HFF-Myc (cell line): Measurements from ENCODE around the gene FNDC5.

ENCODE experiments used
- DNase-seq: peaks from one replicate; pipeline ENCODE4 v3.0.0-alpha.2; 2011; ENCODE audit warnings: low read depth; ENCODE audit errors: extremely low read depth
- H3K4me3 ChIP-seq: replicated peaks from 2 replicates; pipeline ENCODE4 v1.5.1; 2011; ENCODE audit warnings: low read depth, mild to moderate bottlenecking, control low read depth, low read length
- TF ChIP-seq, protein P1 (sequence below): IDR thresholded peaks from 2 replicates; pipeline ENCODE4 v1.5.1; 2012; ENCODE audit warnings: mild to moderate bottlenecking, low read depth, low read length, control low read depth; ENCODE audit errors: missing control alignments

Gene FNDC5

DNA sequence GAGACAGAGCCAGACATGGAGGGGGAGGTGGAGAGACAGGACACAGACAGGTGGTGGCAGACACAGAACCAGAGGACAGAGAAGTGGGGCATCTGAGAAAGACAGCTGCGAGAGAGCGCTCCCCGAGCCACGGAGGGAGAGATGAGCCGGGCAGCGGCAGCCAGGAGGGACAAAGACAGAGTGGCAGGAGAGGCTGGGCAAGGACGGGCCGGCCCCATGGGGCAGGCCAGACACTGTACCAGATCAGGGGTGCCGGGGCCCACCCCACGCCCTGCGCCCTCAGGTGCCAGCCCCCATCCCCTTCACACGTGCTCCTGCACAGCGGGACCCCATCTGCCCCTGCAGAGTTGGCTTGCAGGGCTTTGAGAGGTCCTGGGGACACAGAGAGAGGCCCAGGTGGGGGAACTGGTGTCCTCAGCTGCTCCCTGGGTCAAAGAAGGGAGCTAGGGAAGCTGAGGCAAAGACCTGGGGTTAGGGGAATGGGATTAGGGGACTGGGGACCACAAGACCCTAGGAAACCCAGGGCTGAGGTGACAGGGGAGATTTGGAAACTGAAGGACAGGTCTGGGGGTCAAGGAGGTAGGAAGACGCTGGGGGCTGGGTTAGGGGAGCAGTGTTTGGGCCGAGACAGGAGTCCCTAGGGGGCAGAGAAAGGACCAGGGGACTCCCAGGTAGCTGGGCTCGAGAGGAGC is 643 bp downstream of the FNDC5 start:
- TF ChIP-seq, protein P1, sequence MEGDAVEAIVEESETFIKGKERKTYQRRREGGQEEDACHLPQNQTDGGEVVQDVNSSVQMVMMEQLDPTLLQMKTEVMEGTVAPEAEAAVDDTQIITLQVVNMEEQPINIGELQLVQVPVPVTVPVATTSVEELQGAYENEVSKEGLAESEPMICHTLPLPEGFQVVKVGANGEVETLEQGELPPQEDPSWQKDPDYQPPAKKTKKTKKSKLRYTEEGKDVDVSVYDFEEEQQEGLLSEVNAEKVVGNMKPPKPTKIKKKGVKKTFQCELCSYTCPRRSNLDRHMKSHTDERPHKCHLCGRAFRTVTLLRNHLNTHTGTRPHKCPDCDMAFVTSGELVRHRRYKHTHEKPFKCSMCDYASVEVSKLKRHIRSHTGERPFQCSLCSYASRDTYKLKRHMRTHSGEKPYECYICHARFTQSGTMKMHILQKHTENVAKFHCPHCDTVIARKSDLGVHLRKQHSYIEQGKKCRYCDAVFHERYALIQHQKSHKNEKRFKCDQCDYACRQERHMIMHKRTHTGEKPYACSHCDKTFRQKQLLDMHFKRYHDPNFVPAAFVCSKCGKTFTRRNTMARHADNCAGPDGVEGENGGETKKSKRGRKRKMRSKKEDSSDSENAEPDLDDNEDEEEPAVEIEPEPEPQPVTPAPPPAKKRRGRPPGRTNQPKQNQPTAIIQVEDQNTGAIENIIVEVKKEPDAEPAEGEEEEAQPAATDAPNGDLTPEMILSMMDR = no peak
- DNase-seq = no peak
- no peak overlapping the region for H3K4me3 ChIP-seq

DNA sequence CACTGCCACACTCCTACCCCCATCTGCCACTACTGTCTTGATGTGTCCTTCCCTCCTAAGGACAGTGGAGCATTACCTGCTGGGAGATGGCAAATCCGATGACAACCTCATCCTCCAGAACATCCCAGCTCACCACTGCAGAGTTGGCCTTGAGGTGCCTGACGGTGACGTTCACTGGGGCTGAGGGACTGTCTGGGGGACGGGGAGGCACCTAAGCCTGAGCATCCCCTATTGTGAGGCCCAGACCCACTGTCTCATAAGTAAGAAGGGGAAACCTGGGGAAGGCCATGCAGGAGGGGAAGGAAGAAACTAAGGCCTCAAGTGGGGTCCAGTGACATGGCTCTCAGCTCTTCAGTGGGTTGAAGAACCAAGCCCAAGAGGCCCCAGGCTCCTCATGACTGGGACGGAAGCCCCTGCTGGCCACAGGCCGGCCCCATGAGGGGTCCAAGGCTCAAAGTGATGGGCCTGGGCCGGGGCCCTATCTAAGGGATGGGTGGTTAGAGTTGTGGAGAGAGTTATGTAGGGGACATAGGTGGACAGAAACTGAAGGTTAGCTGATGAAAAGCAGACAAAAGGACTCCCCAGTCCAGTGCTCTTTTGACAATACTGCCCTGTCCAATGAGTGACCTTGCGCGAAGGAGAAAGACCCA is 1.8 kb downstream of the FNDC5 start:
- DNase-seq = no peak
- TF ChIP-seq, protein P1 = no peak
- no peak overlapping the region for H3K4me3 ChIP-seq

DNA sequence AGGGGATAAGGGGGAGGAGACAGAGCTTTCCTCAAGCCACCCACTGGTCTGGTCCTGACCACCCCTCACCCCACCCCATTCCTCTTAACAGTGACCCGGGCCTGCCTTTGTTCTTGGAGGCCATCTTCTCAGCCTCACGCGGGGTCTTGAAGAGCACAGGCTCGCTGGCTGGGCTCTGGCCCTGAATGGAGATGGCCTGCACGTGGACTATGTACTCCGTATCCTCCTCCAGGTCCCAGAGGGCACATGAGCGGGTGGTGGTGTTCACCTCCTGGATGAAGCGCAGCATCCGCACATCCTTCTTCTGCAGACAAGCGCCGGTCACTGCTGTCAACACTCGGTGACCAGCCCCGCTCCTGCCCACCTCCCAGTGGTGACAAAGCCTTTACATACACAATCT is 2.6 kb downstream of the FNDC5 start:
- TF ChIP-seq, protein P1 = no peak
- H3K4me3 ChIP-seq = no peak overlapping the region
- no peak for DNase-seq

DNA sequence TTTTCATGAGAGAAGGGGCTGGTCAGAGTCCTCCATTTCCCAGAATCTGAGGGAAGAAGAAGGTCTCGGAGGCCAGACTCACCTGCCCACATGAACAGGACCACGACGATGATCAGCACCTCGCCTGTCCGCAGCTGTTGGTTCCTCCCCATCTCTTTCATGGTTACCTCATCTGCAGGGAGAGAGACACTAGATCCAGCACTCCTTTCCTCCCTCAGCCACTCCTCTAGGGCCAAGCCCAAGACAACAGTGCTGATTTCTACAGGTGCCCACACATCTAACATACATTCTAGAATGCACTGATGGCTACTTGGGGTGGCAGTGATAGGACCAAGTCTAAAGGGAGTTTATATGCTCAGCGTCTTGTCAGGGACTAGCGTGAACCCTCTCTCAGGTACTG is 3.0 kb downstream of the FNDC5 start:
- H3K4me3 ChIP-seq = no peak overlapping the region
- DNase-seq = no peak
- TF ChIP-seq, protein P1 = no peak

DNA sequence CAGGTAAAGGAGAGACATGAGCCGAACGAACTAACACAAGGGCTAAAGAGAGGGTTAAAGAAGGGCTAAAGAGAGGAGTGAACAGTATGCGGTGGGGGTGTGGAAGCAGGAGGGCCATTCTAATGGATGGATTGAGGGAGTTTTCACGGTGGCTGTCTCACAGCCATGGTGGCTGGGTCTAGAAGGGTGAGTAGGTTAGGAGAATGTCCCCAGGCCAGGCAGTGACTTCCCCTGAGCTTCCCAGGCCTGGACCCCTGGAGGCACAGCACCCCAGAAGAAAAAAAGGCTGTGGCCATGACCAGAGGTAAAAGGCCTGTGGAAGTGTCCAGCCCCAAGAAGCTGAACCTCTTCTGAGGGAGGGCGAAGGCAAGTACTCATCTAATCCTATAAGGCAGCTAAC is 3.6 kb downstream of the FNDC5 start:
- DNase-seq = no peak
- no peak overlapping the region for H3K4me3 ChIP-seq
- TF ChIP-seq, protein P1 = no peak

DNA sequence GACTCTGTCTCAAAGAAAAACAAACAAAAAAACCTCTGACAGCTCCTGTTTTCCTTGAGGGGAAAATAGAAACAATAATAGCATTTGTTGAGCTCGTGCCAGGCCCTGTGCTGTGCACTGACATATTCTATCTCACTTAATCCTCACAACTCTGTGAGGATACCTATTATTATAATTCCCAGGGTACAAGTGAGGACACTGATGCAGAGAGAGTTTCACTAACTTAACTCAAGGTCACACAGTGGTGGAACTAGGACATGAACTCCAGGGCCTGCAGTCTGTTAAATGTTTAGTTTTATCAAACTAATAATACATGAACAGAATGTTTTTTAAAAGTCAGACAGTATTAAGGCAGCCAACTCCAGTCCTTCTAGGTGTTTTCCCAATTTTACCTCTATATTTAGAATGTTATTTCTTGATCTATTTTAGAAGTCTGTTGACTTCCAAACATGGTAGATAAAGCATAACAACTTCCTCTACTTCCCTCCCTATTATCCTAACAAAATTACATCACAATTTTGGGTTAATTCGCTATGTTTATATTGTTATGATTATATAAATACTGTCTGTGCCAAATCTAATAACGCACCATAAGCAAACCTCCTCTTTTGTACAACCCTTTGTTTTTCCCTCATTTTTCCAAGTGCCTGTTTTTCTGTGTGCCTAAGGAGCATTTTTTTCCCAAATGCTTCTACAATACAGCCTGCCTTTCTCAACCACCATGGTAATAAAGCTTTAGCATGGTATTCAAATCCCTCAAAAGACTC is 4.9 kb downstream of the FNDC5 start:
- TF ChIP-seq, protein P1 = no peak
- no peak overlapping the region for H3K4me3 ChIP-seq
- no peak for DNase-seq
